Activated CD8-positive, alpha-beta memory T cell treated with anti-CD3 and anti-CD28 coated beads, Interleukin-2, amount 10 ng/mL, durations not matched to agents 7 days and 5 days (primary cell): ENCODE measurements around the gene ATP1B2. TPM values are rescaled to one million over a fixed set of nuclear protein-coding genes. Genes with fewer than 3 reads are reported as not detected.

ENCODE experiments used
- ATAC-seq: fragments of 150-1000 bp; cut with Tn5 transposase; one replicate; pipeline ENCODE4 v1.10.0; 2021; ENCODE audit warnings: moderate library complexity
- CTCF ChIA-PET: fragments of 350-600 bp; sonication (Branson Sonifier 250); formaldehyde crosslinking; loops from one replicate; lab custom pipeline; 2021; ENCODE audit warnings: antibody characterized with exemption; lab: Charles Lee
- DNase-seq: peaks from one replicate; pipeline ENCODE4 v3.0.0-alpha.2; 2020
- H3K27ac Mint-ChIP-seq: one replicate; pipeline ENCODE4 v1.8.0; 2021; ENCODE audit warnings: mild to moderate bottlenecking, mixed read lengths
- H3K27me3 Mint-ChIP-seq: one replicate; pipeline ENCODE4 v1.8.0; 2021; ENCODE audit warnings: mixed read lengths
- H3K36me3 Mint-ChIP-seq: one replicate; pipeline ENCODE4 v1.8.0; 2021; ENCODE audit warnings: mild to moderate bottlenecking, mixed read lengths
- H3K4me1 Mint-ChIP-seq: one replicate; pipeline ENCODE4 v1.8.0; 2021; ENCODE audit warnings: mixed read lengths
- H3K4me3 Mint-ChIP-seq: one replicate; pipeline ENCODE4 v1.8.0; 2021; ENCODE audit warnings: mild to moderate bottlenecking, moderate library complexity, mixed read lengths
- H3K9me3 Mint-ChIP-seq: one replicate; pipeline ENCODE4 v1.8.0; 2022; ENCODE audit warnings: low read depth, mixed read lengths
- total RNA-seq, 2 experiments: library from RNA; stranded (reverse); gene quantifications; one replicate each; pipeline ENCODE4 v1.2.3, GENCODE V29; 2021

Gene ATP1B2
- total RNA-seq, 2 experiments from 2014 or later, result 0.47 TPM; not detected in 1

- CTCF ChIA-PET, result interaction anchor here (1.2 kb wide), 1 partner anchor 9 kb away, joined by 3 read pairs; the partner anchor contains the start of gene EFNB3
- ATAC-seq, result no peak
- no peaks in the 10 kb centered on the region for H3K27me3 Mint-ChIP-seq
Measured at GRCh38 chr17:7695586-7695985, 44.9 kb downstream of the ATP1B2 start.

DNA sequence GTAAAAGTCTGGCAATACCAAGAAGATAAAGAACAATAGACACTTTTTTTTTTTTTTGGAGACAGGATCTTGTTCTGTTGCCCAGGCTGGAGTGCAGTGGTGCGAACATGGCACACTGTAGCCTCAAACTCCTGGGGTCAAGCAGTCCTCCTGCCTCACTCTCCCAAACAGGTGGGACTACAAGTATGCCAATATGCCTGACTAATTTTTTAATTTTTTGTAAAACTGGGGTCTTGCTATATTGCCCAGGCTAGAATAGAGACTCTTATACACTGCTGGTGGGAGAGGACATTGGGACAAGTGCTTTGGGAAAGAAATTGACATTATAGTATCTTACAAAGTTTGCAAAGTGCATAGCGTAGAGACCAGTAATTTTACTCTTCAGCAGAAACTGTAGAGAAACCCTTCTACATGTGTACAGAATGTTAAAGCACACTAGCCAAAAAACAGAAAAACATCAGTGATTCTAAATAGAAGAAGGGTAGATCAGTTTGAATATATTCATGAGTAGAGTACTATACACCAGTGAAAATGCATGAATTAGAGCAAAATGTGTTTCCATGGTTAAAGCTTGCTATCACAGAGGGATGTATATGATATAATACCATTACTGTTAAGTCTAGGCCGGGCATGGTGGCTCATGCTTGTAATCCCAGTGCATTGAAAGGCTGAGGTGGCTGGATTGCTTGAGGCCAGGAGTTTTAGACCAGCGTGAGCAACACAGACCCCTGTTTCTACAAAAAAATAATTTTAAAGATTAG lies 47.3 kb downstream of the ATP1B2 start:
- H3K4me1 Mint-ChIP-seq, result peaks cover 4% of the 10 kb centered on the region
- DNase-seq (no peak), ATAC-seq (no peak)
- no peak overlapping the region for H3K27ac Mint-ChIP-seq
- CTCF ChIA-PET, result no interaction called here
- H3K36me3 Mint-ChIP-seq, result peaks cover 31% of the 10 kb centered on the region
- no peaks in the 10 kb centered on the region for H3K27me3 Mint-ChIP-seq
- no peaks in the 10 kb centered on the region for H3K9me3 Mint-ChIP-seq
- no peak overlapping the region for H3K4me3 Mint-ChIP-seq

More at GRCh38 chr17:7695586-7695985, 44.9 kb downstream of the ATP1B2 start:
- no peak overlapping the region for H3K27ac Mint-ChIP-seq
- no peaks in the 10 kb centered on the region for H3K9me3 Mint-ChIP-seq
- no peak overlapping the region for H3K4me3 Mint-ChIP-seq
- DNase-seq, result no peak
- H3K36me3 Mint-ChIP-seq, result peaks cover 29% of the 10 kb centered on the region
- H3K4me1 Mint-ChIP-seq, result peaks cover 6% of the 10 kb centered on the region

DNA sequence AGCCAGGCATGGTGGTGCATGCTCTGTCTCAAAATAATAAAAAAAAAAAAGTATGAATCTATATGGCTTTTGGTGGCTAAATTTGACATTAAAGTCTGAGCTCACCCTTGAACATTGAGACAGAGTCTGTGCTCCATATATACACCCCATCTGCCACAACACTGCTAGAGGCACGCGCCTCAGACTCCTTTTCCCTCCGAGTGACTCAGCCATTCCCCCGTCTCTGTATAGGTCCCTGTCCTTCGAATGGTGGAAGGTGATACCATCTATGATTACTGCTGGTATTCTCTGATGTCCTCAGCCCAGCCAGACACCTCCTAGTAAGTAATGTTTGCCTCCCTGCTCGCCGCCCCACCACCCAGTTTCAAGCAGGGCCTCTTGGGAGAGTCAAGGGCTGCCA lies 49.8 kb downstream of the ATP1B2 start:
- no peak overlapping the region for H3K27ac Mint-ChIP-seq
- ATAC-seq (no peak), DNase-seq (no peak)
- CTCF ChIA-PET, result no interaction called here
- no peaks in the 10 kb centered on the region for H3K9me3 Mint-ChIP-seq
- H3K4me1 Mint-ChIP-seq, result peaks cover 6% of the 10 kb centered on the region
- no peak overlapping the region for H3K4me3 Mint-ChIP-seq
- H3K36me3 Mint-ChIP-seq, result peaks cover 21% of the 10 kb centered on the region
- H3K27me3 Mint-ChIP-seq, result peaks cover 16% of the 10 kb centered on the region

- Mint-ChIP-seq H3K27me3 (peaks cover 28% of the 10 kb centered on the region), H3K4me1 (peaks cover 10% of the 10 kb centered on the region), H3K27ac (no peak overlapping the region), H3K9me3 (no peaks in the 10 kb centered on the region), H3K4me3 (no peak overlapping the region), H3K36me3 (peaks cover 13% of the 10 kb centered on the region)
- CTCF ChIA-PET, result no interaction called here
- no peak for DNase-seq
- ATAC-seq, result no peak
Measured at GRCh38 chr17:7701681-7702080, 51.0 kb downstream of the ATP1B2 start.

GRCh38 chr17:7702776-7703175 lies 52.0 kb downstream of the ATP1B2 start:
- ATAC-seq (no peak), DNase-seq (no peak)
- Mint-ChIP-seq H3K27ac (no peak overlapping the region), H3K27me3 (peaks cover 38% of the 10 kb centered on the region), H3K36me3 (peaks cover 11% of the 10 kb centered on the region), H3K9me3 (no peaks in the 10 kb centered on the region), H3K4me1 (peaks cover 10% of the 10 kb centered on the region), H3K4me3 (no peak overlapping the region)
- CTCF ChIA-PET, result no interaction called here

GRCh38 chr17:7703584-7704479 lies 53.1 kb downstream of the ATP1B2 start:
- no peak overlapping the region for H3K4me3 Mint-ChIP-seq
- H3K9me3 Mint-ChIP-seq, result no peaks in the 10 kb centered on the region
- H3K27me3 Mint-ChIP-seq, result peaks cover 42% of the 10 kb centered on the region
- no peak for DNase-seq
- peaks cover 8% of the 10 kb centered on the region for H3K36me3 Mint-ChIP-seq
- H3K27ac Mint-ChIP-seq, result no peak overlapping the region
- ATAC-seq, result no peak
- peaks cover 10% of the 10 kb centered on the region for H3K4me1 Mint-ChIP-seq
- CTCF ChIA-PET, result interaction anchor here (0.6 to 2.3 kb wide), 4 partner anchors 14 to 211 kb away, joined by 3 to 10 read pairs (median 3); partner anchors contain the start of genes TP53 and WRAP53

DNA sequence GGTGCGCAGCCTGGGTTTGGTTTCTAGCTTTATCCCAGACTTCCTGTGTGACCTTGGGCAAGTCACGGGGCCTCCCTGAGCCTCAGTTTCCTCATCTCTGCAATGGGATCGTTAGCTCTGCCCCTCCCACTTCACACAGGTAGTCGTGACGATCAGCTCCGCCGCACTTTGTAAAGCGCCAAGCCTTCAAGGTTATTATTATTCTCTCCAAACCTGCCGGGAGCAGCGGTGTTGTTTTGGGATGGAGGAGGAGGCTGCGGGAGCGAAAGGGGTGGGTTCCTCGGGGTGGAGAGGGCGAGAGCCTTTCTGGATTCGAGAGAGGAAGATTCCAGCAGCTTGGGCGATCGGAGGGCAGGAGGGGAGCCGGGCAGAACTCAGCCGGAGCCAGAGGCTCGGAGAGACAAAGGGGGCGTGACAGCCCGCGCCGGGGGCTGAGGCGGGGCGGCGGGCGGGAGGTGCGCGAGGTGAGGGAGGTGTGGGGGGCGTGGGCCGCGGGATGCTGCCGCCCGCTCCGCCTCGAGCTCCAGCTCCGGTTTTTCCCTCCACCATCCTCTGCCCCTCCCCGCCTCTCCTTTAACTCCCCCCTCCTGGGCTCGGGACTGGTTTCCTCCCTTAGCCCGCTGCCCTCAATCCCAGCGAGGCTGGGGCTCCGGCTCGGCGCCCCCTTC lies 54.0 kb downstream of the ATP1B2 start, which contains the start of gene EFNB3:
TSS of gene EFNB3 (plus strand) at position 602 of the 668 bp plus-strand sequence. CDS start 397 bp downstream, outside the sequence.
- peaks cover 8% of the 10 kb centered on the region for H3K36me3 Mint-ChIP-seq
- no peaks in the 10 kb centered on the region for H3K9me3 Mint-ChIP-seq
- H3K27me3 Mint-ChIP-seq, result peaks cover 42% of the 10 kb centered on the region
- DNase-seq (no peak), ATAC-seq (peak; percentile 26)
- H3K4me3 Mint-ChIP-seq, result no peak within 1 kb of the TSS
- H3K4me1 Mint-ChIP-seq, result peaks cover 10% of the 10 kb centered on the region
- no peak within 1 kb of the TSS for H3K27ac Mint-ChIP-seq
- CTCF ChIA-PET, result interaction anchor here (1.0 to 2.9 kb wide), 4 partner anchors 10 to 17 kb away, joined by 3 to 11 read pairs (median 6); partner anchors contain the start of genes DNAH2, TP53 and WRAP53

- Mint-ChIP-seq H3K9me3 (no peaks in the 10 kb centered on the region), H3K4me1 (peaks cover 16% of the 10 kb centered on the region), H3K27ac (no peak overlapping the region), H3K4me3 (no peak overlapping the region), H3K27me3 (peaks cover 42% of the 10 kb centered on the region), H3K36me3 (peaks cover 6% of the 10 kb centered on the region)
- CTCF ChIA-PET, result interaction anchor here (1.0 to 2.9 kb wide), 4 partner anchors 11 to 18 kb away, joined by 3 to 12 read pairs (median 10); partner anchors contain the start of genes DNAH2, TP53 and WRAP53
- ATAC-seq, result peak; percentile 34
- DNase-seq, result no peak
Measured at GRCh38 chr17:7705269-7706255, 54.8 kb downstream of the ATP1B2 start.

GRCh38 chr17:7706631-7707354 lies 56.1 kb downstream of the ATP1B2 start:
- DNase-seq (no peak), ATAC-seq (no peak)
- peaks cover 3% of the 10 kb centered on the region for H3K36me3 Mint-ChIP-seq
- peaks cover 23% of the 10 kb centered on the region for H3K4me1 Mint-ChIP-seq
- peaks cover 47% of the 10 kb centered on the region for H3K27me3 Mint-ChIP-seq
- no peak overlapping the region for H3K4me3 Mint-ChIP-seq
- CTCF ChIA-PET, result interaction anchor here (0.7 to 2.9 kb wide), 3 partner anchors 10 to 92 kb away, joined by 3 to 12 read pairs (median 11); partner anchors contain the start of genes DNAH2, FXR2, TP53 and WRAP53
- no peak overlapping the region for H3K27ac Mint-ChIP-seq
- H3K9me3 Mint-ChIP-seq, result no peaks in the 10 kb centered on the region
